Pancreas (tissue), 10 donors: ENCODE measurements around the gene INSC. TPM values are rescaled to one million over a fixed set of nuclear protein-coding genes. Genes with fewer than 3 reads are reported as not detected.

Source experiments
- ATAC-seq, 4 donors: fragments of 200-7000 bp; cut with Tn5 transposase; one replicate each; pipeline versions ENCODE4 v1.8.0 to v1.9.1; 2020; ENCODE audit warnings: mild to moderate bottlenecking in 4 of 4, moderate library complexity in 4 of 4
- DNase-seq, 6 donors: peaks; one replicate each; pipeline ENCODE4 v3.0.0-alpha.2; 2020
- FAIRE-seq: peaks from 2 replicates; lab custom pipeline; 2012; peaks lifted over from hg19 to GRCh38; lab: Jason Lieb, UNC
- H3K27ac ChIP-seq, 4 donors: fragments of 200-600 bp; sonication (generic); 1 replicate in 3 of 4; 2 replicates in 1 of 4; pipeline versions ENCODE4 v1.5.0 to v1.8.0; 2020
- H3K27me3 ChIP-seq, 4 donors: fragments of 200-600 bp; one replicate each; pipeline ENCODE4 v1.8.0; 2021
- H3K36me3 ChIP-seq, 3 donors: fragments of 200-600 bp; sonication (generic) in 1 of 3; one replicate each; pipeline versions ENCODE4 v1.5.0 to v1.8.0; 2020 to 2021
- H3K4me1 ChIP-seq, 3 donors: fragments of 200-600 bp; one replicate each; pipeline ENCODE4 v1.8.0; 2021
- H3K4me3 ChIP-seq, 4 donors: fragments of 200-600 bp; sonication (generic) in 2 of 4; one replicate each; pipeline versions ENCODE4 v1.5.0 to v1.8.0; 2020 to 2021
- H3K9me3 ChIP-seq, 4 donors: fragments of 200-600 bp; one replicate each; pipeline ENCODE4 v1.8.0; 2021
- CTCF ChIP-seq, 4 donors: fragments of 200-600 bp; sonication (generic) in 3 of 4; IDR thresholded peaks; one replicate each; pipeline versions ENCODE4 v1.5.0 to v1.8.0; 2021; ENCODE audit warnings: antibody characterized with exemption in 4 of 4
- WGBS, 2 donors: extraction: QIAGEN DNeasy Blood & Tissue Kit; methylation state at CpG; one replicate each; pipeline ENCODE4 v1.1.7; 2013; 5-methylcytosine and 5-hydroxymethylcytosine counted together
- intact Hi-C, 3 donors: fragments of 100-400 bp; cut with DNase I; formaldehyde crosslinking; loops; one replicate each; pipeline versions ENCODE4 v1.11.1 to v1.14.2; 2022
- polyA plus RNA-seq, 2 donors: library from polyadenylated mRNA; stranded (reverse); fragments of 200-250 nt; gene quantifications; one replicate each; pipeline ENCODE4 v1.2.3, GENCODE V29; 2013
- total RNA-seq, 6 donors: library from RNA; stranded (reverse); fragmentation: NEBNext Ultra II Directional in 4 of 6; extraction: Animal tissue kit (Norgen Biotek cat#: 25700) in 4 of 6; gene quantifications; one replicate each; pipeline versions ENCODE4 v1.2.1 to v1.2.4, GENCODE V29; 2021 to 2023
- donor health status: healthy with polysubstance abuse.
- donor health status: DM: no; HTN: no; CAD: no; lungs with moderate emphysema.
- donor health status: DM: no; HTN: no; CAD: no.
- donor health status: control.
- donor health status: control.
- donor health status: Bipolar disorder and iron deficiency.
- donor health status: DM: yes; HTN: yes; CAD: no.
- donor health status: DM: no; HTN: no; CAD: no.
- donor health status: DM: no; HTN: no; CAD: no.
- donor health status: DM: yes; HTN: yes; CAD: no.

INSC gene
- total and polyA plus RNA-seq, 8 donors = 0.50 to 1.6 (median 0.57) TPM

GRCh38 chr11:15212876-15213275 is 98.2 kb downstream of the INSC start:
- ATAC-seq (no peak), DNase-seq (no peak), FAIRE-seq (no peak)
- intact Hi-C loops = no loop called here
- H3K4me3 ChIP-seq = no peak overlapping the region
- no peaks in the 10 kb centered on the region for H3K27me3 ChIP-seq
- TF ChIP-seq CTCF (IDR thresholded peaks at IDR 0.05) = no peak
- H3K9me3 ChIP-seq = no peaks in the 10 kb centered on the region
- WGBS, 2 donors = 93 to 98% methylated on average over 4 of the region's 4 CpGs
- no peak overlapping the region for H3K27ac ChIP-seq
- no peaks in the 10 kb centered on the region for H3K4me1 ChIP-seq
- no peaks in the 10 kb centered on the region for H3K36me3 ChIP-seq

- ATAC-seq = no peak
- DNase-seq = no peak
- Histone ChIP-seq H3K27ac (no peak overlapping the region), H3K36me3 (no peaks in the 10 kb centered on the region), H3K4me1 (no peaks in the 10 kb centered on the region), H3K4me3 (no peak overlapping the region), H3K27me3 (no peaks in the 10 kb centered on the region), H3K9me3 (no peaks in the 10 kb centered on the region)
- TF ChIP-seq CTCF (IDR thresholded peaks at IDR 0.05) = no peak
- no peak for FAIRE-seq
- 67 to 68% methylated on average over 3 of the region's 3 CpGs for WGBS, 2 donors
- intact Hi-C loops = no loop called here
Observed at GRCh38 chr11:15213471-15214231, 98.9 kb downstream of the INSC start.

- no peak for ATAC-seq
- no peaks in the 10 kb centered on the region for H3K27me3 ChIP-seq
- intact Hi-C loops = no loop called here
- H3K4me3 ChIP-seq = no peak overlapping the region
- DNase-seq = no peak
- H3K27ac ChIP-seq = no peak overlapping the region
- no peaks in the 10 kb centered on the region for H3K4me1 ChIP-seq
- H3K36me3 ChIP-seq = no peaks in the 10 kb centered on the region
- TF ChIP-seq CTCF (IDR thresholded peaks at IDR 0.05) = no peak
- H3K9me3 ChIP-seq = no peaks in the 10 kb centered on the region
- 87 to 97% methylated on average over 2 of the region's 2 CpGs for WGBS, 2 donors
- no peak for FAIRE-seq
Observed at GRCh38 chr11:15215005-15215404, 100.3 kb downstream of the INSC start.

GRCh38 chr11:15216678-15217077 is 102.0 kb downstream of the INSC start:
- Histone ChIP-seq H3K4me3 (no peak overlapping the region), H3K4me1 (no peaks in the 10 kb centered on the region), H3K9me3 (no peaks in the 10 kb centered on the region), H3K27me3 (no peaks in the 10 kb centered on the region), H3K36me3 (no peaks in the 10 kb centered on the region), H3K27ac (no peak overlapping the region)
- no peak for FAIRE-seq
- no peak for DNase-seq
- no peak for TF ChIP-seq CTCF (IDR thresholded peaks at IDR 0.05)
- peak in 1 of 4 donors; percentile 32 for ATAC-seq
- intact Hi-C loops = no loop called here

- no peak for TF ChIP-seq CTCF (IDR thresholded peaks at IDR 0.05)
- intact Hi-C loops = no loop called here
- FAIRE-seq (no peak), ATAC-seq (no peak), DNase-seq (no peak)
- Histone ChIP-seq H3K4me1 (no peaks in the 10 kb centered on the region), H3K9me3 (no peaks in the 10 kb centered on the region), H3K27me3 (no peaks in the 10 kb centered on the region), H3K27ac (no peak overlapping the region), H3K36me3 (no peaks in the 10 kb centered on the region), H3K4me3 (no peak overlapping the region)
- 85 to 87% methylated on average over 4 of the region's 4 CpGs for WGBS, 2 donors
Observed at GRCh38 chr11:15217416-15217815, 102.7 kb downstream of the INSC start.
